GM21360 (cell line): Measurements from ENCODE around the gene LTBP2.

Experiments
- ATAC-seq: cut with Tn5 transposase; IDR thresholded peaks from one replicate; pipeline ENCODE4 v1.9.1; 2021; ENCODE audit warnings: mild to moderate bottlenecking, moderate library complexity; ENCODE audit not compliant: unreplicated experiment

Gene LTBP2

DNA sequence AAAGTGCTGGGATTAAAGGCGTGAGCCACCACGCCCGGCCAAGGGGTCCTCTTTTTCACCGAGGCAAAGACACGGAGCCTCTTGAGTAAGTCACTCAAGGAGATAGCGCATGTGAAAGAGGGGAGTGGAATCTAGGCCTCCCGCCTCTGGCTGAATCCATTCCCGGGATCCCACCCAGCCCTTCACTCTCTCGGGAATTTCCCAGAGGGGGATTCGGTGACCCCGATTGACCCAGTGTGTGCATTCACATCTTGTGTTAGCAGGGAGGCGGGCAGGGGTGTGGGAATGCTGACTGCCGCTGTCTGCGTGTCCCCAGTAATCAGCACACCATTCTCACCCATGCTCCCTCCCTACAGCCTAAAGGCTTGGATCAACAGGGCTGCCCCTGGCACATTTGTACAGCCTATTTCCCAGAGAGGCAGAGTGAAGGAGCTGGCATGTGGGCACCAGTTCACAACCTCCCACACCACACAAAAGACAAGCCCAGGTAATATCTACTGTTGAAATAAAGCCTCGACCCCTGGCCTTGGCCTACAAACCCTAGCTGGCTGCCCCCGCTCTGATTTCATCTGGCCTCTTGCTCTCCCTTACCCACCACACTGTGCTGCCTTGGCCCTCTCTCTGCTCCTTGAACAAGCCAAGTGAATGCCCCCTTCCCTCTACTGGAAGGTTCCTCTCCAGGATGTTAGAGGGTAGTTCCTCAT is 1.3 kb upstream of the LTBP2 start:
- no peak for ATAC-seq

DNA sequence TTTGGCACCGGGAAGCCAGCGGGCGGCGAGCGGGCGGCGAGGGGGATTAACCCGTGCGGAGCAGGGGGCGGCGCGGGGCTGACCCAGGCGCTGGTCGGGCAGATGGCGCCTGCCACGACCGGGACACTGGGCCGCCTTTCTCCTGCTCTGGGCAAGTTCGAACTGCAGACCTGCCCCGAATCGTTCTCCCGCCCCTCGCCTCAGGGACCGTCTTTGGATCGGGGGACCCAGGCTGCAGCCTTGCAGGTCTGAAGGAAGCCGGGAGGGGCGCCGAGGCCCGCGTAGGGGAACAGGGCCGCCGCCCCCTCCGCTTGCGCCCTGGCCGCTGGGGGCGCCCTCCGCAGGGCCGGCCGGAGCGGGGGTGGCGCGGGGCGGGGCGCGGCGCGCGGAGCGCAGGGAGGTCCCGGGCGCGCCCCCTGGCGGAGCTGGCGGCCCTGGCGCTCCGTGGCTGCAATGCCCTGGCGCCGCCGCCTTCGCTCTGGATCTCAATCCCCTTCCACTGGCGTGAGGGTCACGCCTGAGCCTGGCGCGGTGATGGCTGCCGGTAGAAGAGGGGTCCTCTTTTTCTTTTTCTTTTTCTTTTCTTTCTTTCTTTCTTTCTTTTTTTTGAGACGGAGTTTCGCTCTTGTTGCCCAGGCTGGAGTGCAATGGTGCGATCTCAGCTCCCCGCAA is 449 bp upstream of the LTBP2 start:
- ATAC-seq: peak; percentile 75

DNA sequence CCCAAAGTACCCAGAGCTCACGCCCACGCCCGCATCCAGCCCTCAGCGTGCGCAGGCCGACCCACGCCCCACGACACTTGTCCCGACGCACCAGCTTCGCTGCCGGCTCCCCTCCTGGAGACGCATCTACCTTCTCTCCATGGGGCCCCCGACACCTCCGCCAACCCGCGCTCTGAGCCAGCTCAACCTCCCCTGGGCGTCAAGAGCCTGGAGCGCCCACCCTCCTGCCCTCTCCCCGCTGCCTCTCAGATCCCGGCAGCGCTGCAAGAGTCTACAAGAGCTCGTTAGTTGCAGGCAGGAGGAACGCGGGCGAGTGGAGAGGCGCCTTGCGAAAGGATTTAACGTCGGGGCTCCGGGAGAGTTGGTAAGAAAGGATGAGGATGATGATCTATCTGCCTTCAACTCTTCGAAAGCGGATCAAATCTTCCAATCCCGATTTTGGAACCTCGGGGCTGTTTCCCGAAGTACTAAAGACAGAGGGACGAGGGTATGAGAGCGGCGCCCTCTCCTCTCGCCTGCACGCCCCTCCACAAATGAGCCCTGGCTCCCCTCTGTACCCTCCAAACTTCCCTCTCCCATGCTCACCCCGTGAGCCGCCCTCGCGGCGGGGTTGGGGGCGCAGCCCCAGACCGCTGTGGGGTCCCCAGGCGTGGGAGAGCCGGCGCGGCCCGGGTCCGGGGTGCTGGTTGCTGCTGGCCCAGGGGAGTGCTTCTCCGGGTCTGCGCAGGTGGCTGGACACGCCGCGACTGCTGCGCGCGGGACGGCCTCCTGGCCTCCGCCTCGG is 979 bp downstream of the LTBP2 start:
- no peak for ATAC-seq

DNA sequence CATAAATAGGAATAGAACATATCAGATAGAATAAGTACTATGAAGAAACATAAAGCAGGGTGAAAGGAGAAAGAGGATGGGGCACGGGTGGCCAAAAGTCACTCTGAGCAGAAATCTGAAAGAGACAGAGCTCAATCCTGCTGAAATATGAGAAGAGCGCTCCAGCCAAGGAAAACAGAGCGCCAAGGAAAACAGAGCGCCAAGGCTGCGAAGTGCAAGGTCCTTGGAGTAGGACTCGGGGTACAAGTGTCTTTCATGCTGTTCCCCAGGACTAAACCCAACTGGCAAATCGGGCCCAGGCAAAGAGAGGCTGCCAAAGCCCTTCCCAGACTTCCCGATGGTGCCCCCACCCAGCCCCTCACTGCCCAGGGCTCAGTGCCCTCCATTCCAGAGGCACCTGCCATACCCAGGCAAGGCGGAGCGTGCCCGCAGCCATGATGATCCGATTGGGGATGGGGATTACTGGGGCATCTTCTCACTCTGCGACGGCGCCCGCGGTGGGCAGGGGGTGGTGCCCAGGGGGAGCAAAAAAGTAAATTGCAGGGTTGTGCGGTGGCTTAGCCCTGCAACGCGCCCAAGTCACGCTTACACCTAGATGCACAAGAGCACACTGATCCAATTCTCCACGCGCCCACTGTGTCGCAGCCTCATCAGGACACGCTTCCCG is 1.7 kb downstream of the LTBP2 start:
- no peak for ATAC-seq

DNA sequence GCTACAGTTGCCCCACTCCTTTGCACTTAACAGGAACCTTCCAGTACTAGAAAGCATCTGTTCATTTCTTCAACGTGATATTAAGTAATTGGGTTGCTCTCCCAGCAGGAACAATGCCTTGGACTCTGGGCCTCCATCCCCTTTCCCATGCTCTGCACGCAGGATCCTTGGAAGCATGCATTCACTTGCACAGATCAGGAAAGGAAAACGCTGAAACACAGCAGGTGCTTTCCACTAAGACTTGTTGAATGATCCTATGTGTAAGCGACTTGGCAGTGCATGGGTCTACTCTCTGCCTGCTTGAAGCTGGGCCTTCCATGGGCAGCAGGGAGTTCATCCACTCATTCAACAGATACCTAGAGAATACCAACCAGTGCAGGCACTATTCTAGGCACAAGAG is 2.3 kb downstream of the LTBP2 start:
- ATAC-seq: no peak

DNA sequence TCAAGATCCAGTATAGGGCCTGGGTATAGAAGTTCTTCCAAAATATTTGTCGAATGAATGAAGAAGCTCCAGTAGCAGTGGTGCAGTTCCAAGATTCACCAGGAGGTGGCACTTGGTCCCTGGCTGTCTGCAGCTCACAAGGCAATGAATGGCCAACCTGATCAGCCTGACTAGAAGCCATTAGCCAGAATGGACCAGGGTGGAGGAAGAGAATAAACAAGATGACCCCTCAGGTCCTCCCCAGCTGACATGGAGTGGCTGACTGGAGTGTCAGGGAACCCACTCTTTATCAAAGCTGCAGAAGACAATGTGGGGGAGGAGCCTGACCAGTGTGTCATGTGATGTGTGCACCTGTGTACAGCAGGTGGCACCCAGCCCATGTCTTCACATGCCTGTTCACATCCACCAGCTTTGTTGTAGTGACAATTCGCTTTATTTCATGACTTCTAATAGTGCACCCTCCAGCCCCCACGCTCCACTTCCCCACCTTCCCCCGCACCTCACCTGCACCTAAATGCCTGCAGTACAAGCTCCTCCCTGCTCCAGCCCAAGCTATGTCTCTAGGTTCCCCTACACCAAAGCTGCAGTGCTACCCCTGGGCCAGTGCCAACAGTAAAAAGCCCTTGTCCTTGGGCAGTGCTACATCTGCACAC is 3.0 kb downstream of the LTBP2 start:
- ATAC-seq: no peak

DNA sequence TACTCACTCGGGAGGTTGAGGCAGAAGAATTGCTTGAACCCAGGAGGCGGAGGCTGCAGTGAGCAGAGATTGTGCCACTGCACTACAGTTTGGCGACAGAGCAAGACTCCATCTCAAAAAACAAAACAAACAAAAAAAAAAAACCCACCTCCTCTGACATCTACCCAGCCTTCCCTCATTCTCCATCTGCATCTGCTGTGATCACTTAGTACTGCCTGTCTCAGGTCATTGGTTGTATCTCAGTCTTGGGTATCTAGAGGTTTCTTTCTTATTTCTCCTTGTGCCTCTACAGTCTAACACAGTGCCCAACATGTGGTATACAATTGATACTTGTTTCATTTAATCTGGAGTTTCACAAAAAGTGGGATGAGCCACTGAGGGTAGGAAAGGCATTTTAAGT is 5.3 kb downstream of the LTBP2 start:
- ATAC-seq: no peak

DNA sequence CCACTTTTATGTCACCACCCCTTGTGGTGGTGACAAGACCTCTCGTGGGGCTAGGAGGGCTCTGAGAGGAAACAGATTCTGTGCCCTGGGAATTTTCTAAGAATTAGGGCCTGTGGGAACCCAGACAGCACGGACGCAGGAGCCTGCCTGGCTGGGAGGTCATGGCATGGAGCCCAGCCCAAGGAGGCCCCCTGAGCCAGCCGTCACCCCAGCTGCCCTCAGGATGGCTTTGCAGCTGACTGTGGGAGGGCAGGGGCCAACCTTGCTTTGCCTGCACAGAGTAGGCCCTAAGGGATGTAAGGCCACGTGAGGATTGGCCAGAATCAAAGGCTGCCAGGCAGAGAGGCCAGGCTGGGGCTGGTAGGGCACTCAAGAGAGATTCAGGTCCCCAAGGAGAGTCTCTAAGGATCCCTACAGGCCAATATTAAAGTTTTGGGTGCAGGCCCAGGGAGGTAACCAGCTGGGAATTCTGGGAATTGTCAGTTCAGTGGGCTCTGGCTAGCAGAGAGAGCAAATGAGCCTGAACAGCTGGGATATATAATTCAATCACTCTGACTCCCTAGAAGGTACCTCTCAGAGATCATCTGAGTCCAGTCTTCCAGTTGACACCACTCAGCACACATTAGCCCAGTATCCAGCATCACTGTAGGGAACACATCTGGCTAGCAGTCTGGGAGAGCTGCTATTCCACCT is 6.4 kb downstream of the LTBP2 start:
- no peak for ATAC-seq

DNA sequence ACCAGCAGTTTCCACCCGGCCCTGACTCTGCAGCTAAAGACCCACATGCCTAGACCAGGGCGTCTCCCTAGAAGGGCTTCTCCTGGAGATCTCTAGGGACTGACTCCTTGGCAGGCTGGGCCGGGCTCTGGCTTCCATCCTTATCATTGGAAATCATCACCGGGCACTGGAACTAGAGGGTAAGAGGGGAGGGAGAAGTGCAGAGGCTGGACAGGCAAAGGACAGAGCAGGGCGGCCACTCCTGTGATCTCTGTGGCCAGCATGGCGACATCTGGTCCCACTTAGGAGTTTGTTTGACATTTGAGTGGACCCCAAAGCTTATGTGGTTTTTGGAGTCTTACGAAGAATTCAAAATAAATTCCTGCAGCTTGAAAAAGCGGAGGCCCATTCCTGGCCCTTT is 7.1 kb downstream of the LTBP2 start:
- ATAC-seq: no peak

DNA sequence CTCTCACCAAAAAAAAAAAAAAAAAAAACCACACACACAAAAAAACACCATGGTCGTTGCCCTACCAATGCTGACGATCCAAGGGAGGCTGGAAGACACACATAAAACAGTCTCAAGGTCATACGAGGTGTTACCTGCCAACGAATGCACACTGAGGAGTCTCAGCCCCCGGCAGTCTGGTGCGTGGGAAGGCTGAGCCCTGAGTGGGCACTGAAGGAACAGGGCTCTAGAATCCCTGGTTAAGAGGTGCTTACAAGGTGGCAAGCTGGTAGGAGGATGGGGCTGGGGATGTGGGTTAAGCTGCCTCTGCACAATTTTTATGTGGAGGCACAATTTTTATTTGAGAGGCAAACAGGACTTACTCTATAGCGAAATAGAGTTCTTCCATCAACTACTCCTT is 7.9 kb downstream of the LTBP2 start:
- no peak for ATAC-seq

DNA sequence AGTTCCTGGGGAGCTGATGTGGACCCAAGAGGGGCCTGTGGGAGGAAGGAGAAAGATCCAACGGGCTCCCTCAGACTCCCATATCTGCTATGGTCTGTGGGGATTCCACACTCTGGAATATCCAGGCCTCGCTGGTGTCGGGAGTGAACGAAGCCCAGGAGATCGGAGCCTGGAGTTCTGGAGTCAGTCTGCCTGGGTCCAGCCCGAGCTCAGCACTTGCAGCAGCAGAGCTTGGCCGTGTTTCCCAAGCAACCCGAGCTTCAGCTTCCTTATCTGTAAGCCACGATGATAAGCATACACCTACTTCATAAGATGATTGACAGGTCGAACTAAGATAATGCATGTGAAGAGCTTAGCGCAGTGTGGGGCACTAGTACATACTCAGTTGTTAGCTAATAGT is 10.1 kb downstream of the LTBP2 start:
- no peak for ATAC-seq

DNA sequence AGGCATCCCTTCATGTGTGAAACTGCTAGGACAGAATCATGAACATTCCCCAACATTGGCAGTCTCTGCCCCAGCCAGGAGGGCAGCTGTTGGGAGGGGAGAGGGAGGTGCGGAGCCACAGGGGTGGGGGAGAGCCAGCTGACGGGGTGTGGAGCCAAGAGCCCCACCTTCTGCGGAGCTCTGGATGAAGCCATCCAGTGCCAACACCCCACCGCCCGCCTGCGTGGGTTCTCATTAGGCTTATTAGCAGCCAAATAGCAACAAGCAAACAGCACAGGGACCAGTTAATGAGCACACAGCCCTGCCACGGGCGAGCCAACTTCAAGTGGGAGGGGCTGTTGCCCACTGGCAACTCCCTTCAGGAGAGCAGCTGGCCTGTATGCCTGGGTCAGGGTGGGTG is 12.1 kb downstream of the LTBP2 start:
- ATAC-seq: no peak

DNA sequence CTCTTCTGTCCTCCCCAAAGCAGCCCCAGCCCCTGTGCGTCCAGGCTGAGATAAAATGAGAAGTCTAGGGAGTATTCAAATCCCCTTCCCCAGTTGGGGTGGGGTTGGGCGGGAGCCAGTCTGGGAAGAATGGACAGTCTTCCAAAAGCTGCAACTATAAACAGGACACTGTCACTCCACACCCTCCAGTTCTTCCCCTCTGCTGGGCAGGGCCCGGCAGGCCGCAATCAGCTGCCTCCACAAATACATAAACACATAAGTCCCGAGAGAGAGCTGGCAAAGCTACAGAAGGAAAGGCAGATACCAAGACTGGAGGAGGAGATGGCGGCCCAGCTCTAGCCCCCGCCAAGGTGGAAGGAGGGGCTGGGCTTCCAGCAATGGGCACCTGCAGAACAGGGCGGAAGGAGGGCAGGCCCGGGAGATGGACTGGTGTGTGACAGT is 12.7 kb downstream of the LTBP2 start:
- no peak for ATAC-seq

DNA sequence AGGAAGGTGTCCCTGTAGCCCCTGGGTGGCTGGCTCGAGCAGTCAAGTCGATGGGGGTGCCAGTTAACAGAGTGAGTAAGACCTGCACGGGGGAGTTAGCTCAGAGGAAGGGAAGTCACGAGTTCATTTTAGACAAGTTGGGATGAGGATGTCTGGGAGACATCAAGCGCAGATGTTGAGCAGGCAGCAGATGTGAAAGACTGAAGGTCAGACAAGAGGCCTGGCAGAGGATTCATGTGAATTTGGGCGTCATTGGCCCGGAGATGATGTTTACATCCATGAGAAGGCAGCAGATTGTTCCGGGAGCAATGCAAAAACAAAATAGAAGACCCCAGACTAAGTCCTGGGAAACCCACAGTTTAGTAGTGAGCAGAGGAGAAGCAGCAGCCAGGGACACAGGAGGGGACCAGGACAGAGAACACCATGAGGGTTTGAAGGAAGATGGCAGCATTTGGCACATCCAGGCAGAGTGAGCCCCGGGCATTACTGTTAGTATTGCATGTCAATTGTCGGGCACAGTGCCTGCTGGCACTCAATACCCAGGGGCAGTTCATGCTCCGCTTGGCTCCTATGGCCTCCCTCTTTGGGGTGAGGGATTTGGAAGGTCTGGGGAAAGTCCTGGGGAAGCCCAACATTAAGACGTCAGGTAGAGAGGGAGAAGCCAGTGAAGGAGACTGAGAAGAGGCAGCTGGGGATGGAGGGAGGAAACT is 15.1 kb downstream of the LTBP2 start:
- no peak for ATAC-seq

DNA sequence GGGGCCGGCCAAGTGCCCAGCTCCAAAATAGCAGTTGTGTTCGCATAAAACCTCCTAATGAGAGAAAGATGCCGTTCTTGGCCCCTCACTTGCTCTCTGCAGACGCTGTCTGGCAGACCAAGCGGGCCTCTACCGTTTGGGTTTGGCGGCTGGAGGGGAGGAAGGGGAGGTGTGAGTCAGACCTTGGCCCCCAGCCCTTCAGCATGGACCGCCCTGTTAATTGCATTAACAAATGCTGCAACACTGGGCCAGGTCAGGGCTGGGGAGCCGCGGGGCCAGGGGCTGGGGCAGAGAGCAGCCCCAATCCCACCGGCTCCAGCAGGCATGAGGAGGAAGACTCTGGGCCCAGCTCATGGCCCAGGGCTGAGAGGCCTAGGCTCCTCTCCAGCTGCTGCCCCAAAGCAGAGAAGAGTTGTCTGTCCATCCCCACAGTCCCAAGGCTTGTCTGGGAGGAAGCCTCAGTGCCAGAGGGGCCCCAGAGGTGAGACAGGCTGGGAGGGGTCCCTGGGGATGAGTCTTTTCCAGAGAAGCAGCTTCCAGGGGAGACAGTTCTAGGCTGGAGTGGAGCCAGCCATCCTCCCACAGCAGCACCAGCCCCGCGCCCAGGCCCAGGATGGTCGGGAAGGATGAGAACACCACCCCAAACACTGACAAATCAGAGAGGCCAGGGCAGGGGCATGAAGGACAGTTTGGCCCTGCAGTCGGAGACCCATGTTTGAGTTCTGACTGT is 16.9 kb downstream of the LTBP2 start:
- ATAC-seq: no peak

DNA sequence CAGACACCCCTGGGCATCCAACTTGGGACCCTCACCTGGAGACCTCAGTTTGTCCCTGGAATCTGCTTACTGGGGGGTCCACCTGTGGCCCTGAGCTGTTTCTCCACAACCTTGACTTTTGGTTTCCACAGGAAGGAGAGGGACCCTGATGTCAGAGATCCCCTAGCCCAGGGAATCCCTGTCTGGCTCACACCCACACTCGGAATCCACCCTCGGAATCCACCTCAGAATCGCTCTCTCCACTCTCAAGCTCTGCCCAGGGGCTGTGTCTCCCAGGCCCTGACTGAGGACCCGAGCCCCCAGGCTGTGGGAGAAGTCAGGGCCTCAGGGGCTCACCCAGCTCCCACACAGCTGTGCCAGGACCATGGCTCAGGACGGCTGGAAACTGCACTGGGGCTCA is 17.4 kb downstream of the LTBP2 start:
- no peak for ATAC-seq

DNA sequence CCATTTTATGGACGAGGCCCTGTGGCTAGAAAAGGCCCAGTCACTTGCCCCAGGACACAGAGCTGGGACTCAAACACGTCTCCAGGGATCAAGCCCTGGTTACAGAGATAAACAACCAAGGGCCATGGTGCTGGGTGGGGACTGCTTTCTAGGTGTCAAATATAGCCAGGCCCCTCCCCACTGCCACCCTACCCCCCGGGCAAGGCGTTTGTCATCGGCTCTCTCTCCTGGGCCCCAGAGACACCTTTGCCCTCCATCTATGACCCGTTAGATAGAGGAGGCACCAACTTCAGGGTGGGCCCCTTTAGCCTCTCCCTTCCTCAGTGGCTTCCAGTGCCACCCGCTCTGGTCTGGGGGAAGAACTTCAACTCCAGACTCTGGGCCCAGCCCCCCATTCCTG is 18.0 kb downstream of the LTBP2 start:
- no peak for ATAC-seq

DNA sequence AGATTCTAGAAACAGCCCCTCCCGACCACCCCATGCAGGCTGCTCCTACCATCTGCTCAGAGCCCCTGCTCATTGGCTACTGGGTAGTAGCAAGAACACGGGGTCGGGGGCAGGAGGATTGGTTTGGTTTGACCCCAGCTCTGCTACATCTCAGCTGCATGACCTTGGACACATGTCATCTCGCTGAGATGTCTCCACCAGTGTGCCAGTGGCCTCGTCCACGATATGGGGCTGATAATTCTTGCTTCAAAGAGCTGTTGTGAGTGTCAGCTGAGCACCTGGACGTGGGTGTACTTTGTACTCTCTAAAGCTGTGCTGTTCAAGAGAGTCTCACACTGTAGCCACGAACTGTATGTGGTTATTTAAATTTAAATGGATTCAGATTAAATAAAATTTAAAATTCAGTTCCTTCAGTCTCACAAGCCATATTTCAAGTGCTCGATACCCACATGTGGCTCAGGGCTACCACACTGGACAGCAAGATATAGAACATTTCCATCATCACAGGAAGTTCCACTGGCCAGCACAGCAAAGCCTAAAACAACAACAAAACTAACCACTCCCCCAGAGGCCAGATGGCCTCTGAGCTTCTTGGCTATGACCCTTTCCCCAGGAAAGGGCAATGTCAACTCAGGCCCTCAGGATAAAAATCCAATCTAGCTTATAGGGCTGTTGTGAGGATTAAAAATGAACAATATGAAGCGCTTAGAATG is 18.6 kb downstream of the LTBP2 start:
- ATAC-seq: no peak
